Subcutaneous adipose tissue (tissue), 4 donors: ENCODE results near the gene EYA2. TPM values are rescaled to one million over a fixed set of nuclear protein-coding genes. Genes with fewer than 3 reads are reported as not detected.

Experiments used
- CTCF ChIP-seq: fragments of 450-650 bp; IDR thresholded peaks from one replicate; pipeline ENCODE4 v1.5.1; 2016; ENCODE audit warnings: low read depth, mild to moderate bottlenecking, control low read depth, antibody characterized with exemption, moderate library complexity
- total RNA-seq, 4 donors: library from RNA; depleted of rRNA; stranded (reverse); fragments of >200 nt; gene quantifications; one replicate each; pipeline ENCODE4 v1.1.0, GENCODE V29; 2016

EYA2 gene
- total RNA-seq, 4 donors from 2014 or later = 1.3 to 4.7 (median 2.8) TPM

- TF ChIP-seq CTCF = no peak
Observed at GRCh38 chr20:46939031-46939965, 44.7 kb downstream of the EYA2 start.

- TF ChIP-seq CTCF = no peak
Observed at GRCh38 chr20:46940616-46941015, 46.0 kb downstream of the EYA2 start.

GRCh38 chr20:46941404-46941803 is 46.8 kb downstream of the EYA2 start:
- no peak for TF ChIP-seq CTCF

- TF ChIP-seq CTCF = no peak
Observed at GRCh38 chr20:46943861-46944591, 49.4 kb downstream of the EYA2 start.

GRCh38 chr20:46945465-46945864 is 50.8 kb downstream of the EYA2 start:
- TF ChIP-seq CTCF = no peak

- TF ChIP-seq CTCF = no peak
Observed at GRCh38 chr20:46946181-46946624, 51.6 kb downstream of the EYA2 start.

GRCh38 chr20:46946796-46947195 is 52.2 kb downstream of the EYA2 start:
- TF ChIP-seq CTCF = no peak
